GM23338 (cell line): ENCODE results near the gene RPGRIP1. TPM values are rescaled to one million over a fixed set of nuclear protein-coding genes. Genes with fewer than 3 reads are reported as not detected.

Source experiments
- ATAC-seq: fragments of 200-7000 bp; cut with Tn5 transposase; 3 replicates; pipeline ENCODE4 v1.9.1; 2020
- DNase-seq: peaks from one replicate; pipeline ENCODE4 v3.0.0-alpha.2; 2015; ENCODE audit warnings: low spot score
- H2AFZ ChIP-seq: fragments of 200-600 bp; sonication (generic); 2 replicates; pipeline ENCODE4 v1.8.0; 2016; ENCODE audit warnings: antibody characterized with exemption, mild to moderate bottlenecking, moderate library complexity
- H3F3A ChIP-seq: fragments of 200-600 bp; sonication (generic); replicated peaks from 2 replicates; pipeline ENCODE4 v1.8.0; 2017; ENCODE audit warnings: antibody characterized with exemption, mixed run types, low read depth
- H3K27ac ChIP-seq: fragments of 200-600 bp; sonication (generic); 2 replicates; pipeline ENCODE4 v1.6.1; 2016; ENCODE audit warnings: low read depth
- H3K27me3 ChIP-seq: fragments of 200-600 bp; sonication (generic); 2 replicates; pipeline ENCODE4 v1.8.0; 2016; ENCODE audit warnings: mild to moderate bottlenecking, mixed run types, moderate library complexity; ENCODE audit not compliant: insufficient read depth
- H3K36me3 ChIP-seq: fragments of 200-600 bp; sonication (generic); 2 replicates; pipeline ENCODE4 v1.8.0; 2016; ENCODE audit warnings: mild to moderate bottlenecking; ENCODE audit not compliant: insufficient read depth
- H3K4me1 ChIP-seq: fragments of 200-600 bp; sonication (generic); 2 replicates; pipeline ENCODE4 v1.8.0; 2016; ENCODE audit warnings: mild to moderate bottlenecking, moderate library complexity; ENCODE audit not compliant: insufficient read depth
- H3K4me2 ChIP-seq: fragments of 200-600 bp; sonication (generic); 2 replicates; pipeline ENCODE4 v1.7.1; 2017; ENCODE audit warnings: mixed run types
- H3K4me3 ChIP-seq: fragments of 200-600 bp; sonication (generic); 2 replicates; pipeline ENCODE4 v1.6.1; 2016; ENCODE audit warnings: mixed run types
- H3K79me2 ChIP-seq: fragments of 200-600 bp; sonication (generic); replicated peaks from 2 replicates; pipeline ENCODE4 v1.8.0; 2017; ENCODE audit warnings: mild to moderate bottlenecking; ENCODE audit not compliant: insufficient read depth
- H3K9me2 ChIP-seq: fragments of 200-600 bp; sonication (generic); 2 replicates; pipeline ENCODE4 v1.8.0; 2017; ENCODE audit not compliant: insufficient read depth
- H4K20me1 ChIP-seq: fragments of 200-600 bp; sonication (generic); replicated peaks from 2 replicates; pipeline ENCODE4 v1.8.0; 2017; ENCODE audit warnings: mild to moderate bottlenecking; ENCODE audit not compliant: insufficient read depth
- H3K27ac Mint-ChIP-seq: 2 replicates; pipeline ENCODE4 v1.8.0; 2020; ENCODE audit warnings: inconsistent platforms, mild to moderate bottlenecking, moderate library complexity, mixed read lengths
- H3K27me3 Mint-ChIP-seq: 3 replicates; pipeline ENCODE4 v1.8.0; 2022; ENCODE audit warnings: low read depth, mild to moderate bottlenecking, moderate library complexity, mixed read lengths, inconsistent platforms; ENCODE audit not compliant: insufficient read depth, poor library complexity
- H3K36me3 Mint-ChIP-seq: 3 replicates; pipeline ENCODE4 v1.8.0; 2021; ENCODE audit warnings: low read depth, mild to moderate bottlenecking, inconsistent platforms, moderate library complexity, mixed read lengths
- H3K4me1 Mint-ChIP-seq: 3 replicates; pipeline ENCODE4 v1.8.0; 2020; ENCODE audit warnings: mild to moderate bottlenecking, inconsistent platforms, mixed read lengths
- H3K4me3 Mint-ChIP-seq: 3 replicates; pipeline ENCODE4 v1.8.0; 2021; ENCODE audit warnings: moderate library complexity, mild to moderate bottlenecking, inconsistent platforms, mixed read lengths
- H3K9me3 Mint-ChIP-seq: 3 replicates; pipeline ENCODE4 v1.8.0; 2020; ENCODE audit warnings: moderate library complexity, mild to moderate bottlenecking, inconsistent platforms, mixed read lengths
- CREB1 ChIP-seq: fragments of 250-450 bp; sonication (Bioruptor Pico); IDR thresholded peaks from 2 replicates; pipeline ENCODE4 v1.5.0; 2020; ENCODE audit warnings: low read depth, mild to moderate bottlenecking, moderate library complexity
- CTCF ChIP-seq, 2 experiments: fragments of 200-600 bp in 1 of 2; sonication (generic) in 1 of 2; conservative IDR thresholded peaks; 2 replicates each; pipeline versions ENCODE4 v1.5.1 to v1.6.1; 2016 to 2017; ENCODE audit warnings: antibody characterized with exemption in 2 of 2, low read depth in 2 of 2, mild to moderate bottlenecking in 2 of 2, moderate library complexity in 1 of 2
- ETS1 ChIP-seq: IDR thresholded peaks from 2 replicates; pipeline ENCODE4 v1.6.1; 2016; ENCODE audit warnings: antibody characterized with exemption
- EZH2 ChIP-seq: fragments of 200-600 bp; sonication (generic); IDR thresholded peaks from one replicate; pipeline ENCODE4 v1.8.0; 2017; ENCODE audit warnings: antibody characterized with exemption, mild to moderate bottlenecking, low read depth; ENCODE audit not compliant: unreplicated experiment
- EZH2phosphoT487 ChIP-seq: fragments of 200-600 bp; sonication (generic); IDR thresholded peaks from one replicate; pipeline ENCODE4 v1.8.1; 2018; ENCODE audit warnings: antibody characterized with exemption; ENCODE audit not compliant: unreplicated experiment
- JUNB ChIP-seq: IDR thresholded peaks from one replicate; pipeline ENCODE4 v1.6.1; 2016; ENCODE audit warnings: antibody characterized with exemption; ENCODE audit not compliant: unreplicated experiment
- NANOG ChIP-seq: IDR thresholded peaks from 2 replicates; pipeline ENCODE4 v1.6.1; 2016; ENCODE audit warnings: antibody characterized with exemption, borderline replicate concordance
- POLR2AphosphoS5 ChIP-seq: IDR thresholded peaks from 2 replicates; pipeline ENCODE4 v1.6.1; 2016; ENCODE audit warnings: antibody characterized with exemption, low read depth
- STAT1 ChIP-seq: IDR thresholded peaks from one replicate; pipeline ENCODE4 v1.6.1; 2016; ENCODE audit warnings: antibody characterized with exemption; ENCODE audit not compliant: unreplicated experiment
- ZNF114 ChIP-seq: fragments of 250-450 bp; sonication (Bioruptor Pico); IDR thresholded peaks from 2 replicates; pipeline ENCODE4 v1.5.0; 2020; ENCODE audit warnings: mild to moderate bottlenecking, moderate library complexity
- ZNF331 ChIP-seq: fragments of 250-450 bp; sonication (Bioruptor Pico); IDR thresholded peaks from 2 replicates; pipeline ENCODE4 v1.5.0; 2020; ENCODE audit warnings: low read depth, mild to moderate bottlenecking, moderate library complexity
- ZNF462 ChIP-seq: fragments of 250-450 bp; sonication (Bioruptor Pico); IDR thresholded peaks from 2 replicates; pipeline ENCODE4 v1.5.0; 2020; ENCODE audit warnings: mild to moderate bottlenecking, moderate library complexity
- long read RNA-seq: library from polyadenylated mRNA; unstranded; transcript quantifications from one replicate; pipeline ENCODE4 v2.0.0, GENCODE V29; 2020; ENCODE audit not compliant: unreplicated experiment
- polyA plus RNA-seq: library from polyadenylated mRNA; unstranded; fragments of >200 nt; fragmentation: Nextera tagmentation; extraction: Ambion mirVana; gene quantifications from 2 replicates; pipeline ENCODE4 v1.2.1, GENCODE V29; 2016
- total RNA-seq: library from RNA; depleted of rRNA; stranded (reverse); fragments of >200 nt; shearing (Covaris generic); gene quantifications from 2 replicates; pipeline ENCODE4 v1.2.3, GENCODE V29; 2014; rRNA removed
- TF ChIP-seq, protein P1 (sequence below): IDR thresholded peaks from one replicate; pipeline ENCODE4 v1.6.1; 2018; ENCODE audit warnings: antibody characterized with exemption; ENCODE audit not compliant: unreplicated experiment

The RPGRIP1 gene
- total RNA-seq (0.93 and 1.6 TPM in 2 replicates), polyA plus RNA-seq (0.24 and 0.26 TPM in 2 replicates)
- long read RNA-seq: 0 reads

DNA sequence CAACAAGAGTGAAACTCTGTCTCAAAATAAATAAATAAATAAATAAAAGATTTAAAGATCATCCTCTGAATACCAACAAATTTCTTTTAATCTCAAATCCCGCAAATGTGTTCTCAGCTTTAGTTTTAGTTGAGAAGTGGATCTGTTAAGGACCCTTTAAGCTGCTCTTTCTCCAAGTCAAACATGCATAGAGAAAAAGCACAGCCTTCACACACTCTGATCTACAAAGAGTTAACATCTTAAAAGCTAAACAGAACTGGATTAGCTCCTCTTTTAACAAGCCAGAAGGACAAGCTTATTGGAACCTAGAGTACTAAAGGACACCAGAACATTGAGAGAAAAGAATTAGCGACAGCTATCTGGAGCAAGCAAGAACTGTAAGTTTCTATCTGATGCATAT lies at the start of gene RPGRIP1:
Gene RPGRIP1, plus strand, starts transcription at position 301 of the 400 bp plus-strand sequence. CDS start 7,894 bp downstream, outside the sequence.
- TF ChIP-seq NANOG (no peak), EZH2phosphoT487 (no peak), ZNF331 (CRISPR knock-in tag) (no peak), ETS1 (no peak), STAT1 (no peak), EZH2 (no peak), JUNB (no peak), ZNF462 (no peak), ZNF114 (CRISPR knock-in tag) (no peak), POLR2AphosphoS5 (no peak), CTCF (conservative IDR thresholded peaks at IDR 0.05; ENCODE audit: low read depth in 2 of 2) (no peak), CREB1 (CRISPR knock-in tag) (no peak)
- TF ChIP-seq, protein P1, sequence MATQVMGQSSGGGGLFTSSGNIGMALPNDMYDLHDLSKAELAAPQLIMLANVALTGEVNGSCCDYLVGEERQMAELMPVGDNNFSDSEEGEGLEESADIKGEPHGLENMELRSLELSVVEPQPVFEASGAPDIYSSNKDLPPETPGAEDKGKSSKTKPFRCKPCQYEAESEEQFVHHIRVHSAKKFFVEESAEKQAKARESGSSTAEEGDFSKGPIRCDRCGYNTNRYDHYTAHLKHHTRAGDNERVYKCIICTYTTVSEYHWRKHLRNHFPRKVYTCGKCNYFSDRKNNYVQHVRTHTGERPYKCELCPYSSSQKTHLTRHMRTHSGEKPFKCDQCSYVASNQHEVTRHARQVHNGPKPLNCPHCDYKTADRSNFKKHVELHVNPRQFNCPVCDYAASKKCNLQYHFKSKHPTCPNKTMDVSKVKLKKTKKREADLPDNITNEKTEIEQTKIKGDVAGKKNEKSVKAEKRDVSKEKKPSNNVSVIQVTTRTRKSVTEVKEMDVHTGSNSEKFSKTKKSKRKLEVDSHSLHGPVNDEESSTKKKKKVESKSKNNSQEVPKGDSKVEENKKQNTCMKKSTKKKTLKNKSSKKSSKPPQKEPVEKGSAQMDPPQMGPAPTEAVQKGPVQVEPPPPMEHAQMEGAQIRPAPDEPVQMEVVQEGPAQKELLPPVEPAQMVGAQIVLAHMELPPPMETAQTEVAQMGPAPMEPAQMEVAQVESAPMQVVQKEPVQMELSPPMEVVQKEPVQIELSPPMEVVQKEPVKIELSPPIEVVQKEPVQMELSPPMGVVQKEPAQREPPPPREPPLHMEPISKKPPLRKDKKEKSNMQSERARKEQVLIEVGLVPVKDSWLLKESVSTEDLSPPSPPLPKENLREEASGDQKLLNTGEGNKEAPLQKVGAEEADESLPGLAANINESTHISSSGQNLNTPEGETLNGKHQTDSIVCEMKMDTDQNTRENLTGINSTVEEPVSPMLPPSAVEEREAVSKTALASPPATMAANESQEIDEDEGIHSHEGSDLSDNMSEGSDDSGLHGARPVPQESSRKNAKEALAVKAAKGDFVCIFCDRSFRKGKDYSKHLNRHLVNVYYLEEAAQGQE: no peak
- H3K4me2 ChIP-seq: no peak within 1 kb of the TSS
- H3K4me1 Mint-ChIP-seq: no peaks in the 10 kb centered on the region
- H3K36me3 ChIP-seq: no peaks in the 10 kb centered on the region
- H3K79me2 ChIP-seq: no peaks in the 10 kb centered on the region
- ATAC-seq: no peak
- H3K27me3 ChIP-seq: no peaks in the 10 kb centered on the region
- DNase-seq: no peak
- H3K27ac Mint-ChIP-seq: no peak within 1 kb of the TSS
- no peaks in the 10 kb centered on the region for H3K9me3 Mint-ChIP-seq
- H3F3A ChIP-seq: no peaks in the 10 kb centered on the region; the same call in 1 of the 2 replicates
- no peaks in the 10 kb centered on the region for H3K4me1 ChIP-seq
- no peak within 1 kb of the TSS for H3K4me3 ChIP-seq
- no peak within 1 kb of the TSS for H3K4me3 Mint-ChIP-seq
- H3K27me3 Mint-ChIP-seq: peaks cover 3% of the 10 kb centered on the region
- H3K27ac ChIP-seq: no peak within 1 kb of the TSS
- no peak within 1 kb of the TSS for H2AFZ ChIP-seq
- no peaks in the 10 kb centered on the region for H3K9me2 ChIP-seq
- no peaks in the 10 kb centered on the region for H4K20me1 ChIP-seq
- no peaks in the 10 kb centered on the region for H3K36me3 Mint-ChIP-seq
